ENCODE data around the gene ZNF740.
A peak's percentile ranks its signal among the peaks of the same experiment; 100 is the strongest.
"Not testable (repeated sequence)": the region's sequence is repeated elsewhere in the genome, so short reads cannot be mapped to it uniquely, and the experiment has no call there.

Gene ZNF740, protein sequence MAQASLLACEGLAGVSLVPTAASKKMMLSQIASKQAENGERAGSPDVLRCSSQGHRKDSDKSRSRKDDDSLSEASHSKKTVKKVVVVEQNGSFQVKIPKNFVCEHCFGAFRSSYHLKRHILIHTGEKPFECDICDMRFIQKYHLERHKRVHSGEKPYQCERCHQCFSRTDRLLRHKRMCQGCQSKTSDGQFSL

DNA sequence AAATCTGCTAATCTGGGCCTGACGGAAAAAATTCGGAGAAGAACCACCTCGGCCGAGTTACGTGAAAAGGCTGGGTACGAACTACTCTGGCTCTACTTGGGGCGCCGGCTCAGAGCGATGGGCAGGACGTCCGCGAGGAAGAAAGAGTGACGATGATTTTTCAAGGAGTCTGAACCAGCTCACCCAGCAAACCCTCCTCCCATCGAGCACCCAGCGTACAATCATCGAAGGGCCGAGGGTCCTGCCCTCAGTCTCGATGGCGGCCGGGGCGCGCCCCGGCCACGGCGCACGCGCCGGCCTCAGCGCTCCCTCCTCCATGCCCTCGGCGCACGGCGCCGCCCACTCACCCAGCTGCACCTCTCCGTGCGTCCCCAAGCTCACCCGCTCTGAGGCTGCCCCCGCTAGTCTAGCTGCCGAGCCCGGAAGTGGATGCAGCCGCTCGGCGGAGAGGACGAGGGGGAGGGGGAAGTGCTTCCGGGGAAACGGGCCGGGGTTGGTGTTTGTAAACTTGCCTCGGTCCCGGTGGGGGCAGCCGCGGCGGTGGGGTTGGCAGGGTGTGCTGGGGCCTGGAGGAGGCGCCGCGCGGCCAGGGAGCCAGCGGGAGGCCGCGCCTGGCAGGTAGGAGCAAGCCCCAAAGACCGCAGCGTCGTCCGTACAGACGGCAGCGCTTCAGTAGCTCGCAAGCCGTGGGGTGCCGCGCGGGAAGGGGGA lies at the start of gene ZNF740, which contains the start of gene CSAD:
ZNF740 (plus strand) TSS at position 503 of the 711 bp plus-strand sequence. CDS start 1,262 bp downstream, outside the sequence.
CSAD (minus strand) TSS at position 706 of the 711 bp plus-strand sequence. CDS start 7,455 bp downstream, outside the sequence.
- DNase-seq = peak; percentile 97 to 98

- DNase-seq = no peak
Observed at GRCh38 chr12:53131844-53132243, 48.7 kb upstream of the ZNF740 start.

DNA sequence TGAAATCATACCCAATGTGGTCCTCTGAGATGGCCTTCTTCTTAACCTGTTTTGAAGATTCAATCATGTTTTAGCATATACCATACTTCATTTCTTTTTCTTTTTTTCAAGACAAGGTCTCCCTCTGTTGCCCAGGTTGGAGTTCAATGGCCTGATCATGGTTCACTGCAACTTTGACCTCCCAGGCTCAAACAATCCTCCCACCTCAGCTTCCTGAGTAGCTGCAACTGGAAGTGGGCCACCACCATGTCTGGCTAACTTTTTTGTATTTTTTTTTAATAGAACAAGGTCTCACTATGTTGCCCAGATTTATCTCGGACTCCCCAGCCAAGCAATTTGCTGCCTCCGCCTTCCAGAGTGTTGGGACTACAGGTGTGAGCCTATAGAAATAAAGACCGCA lies 46.8 kb upstream of the ZNF740 start:
- DNase-seq = no peak

DNA sequence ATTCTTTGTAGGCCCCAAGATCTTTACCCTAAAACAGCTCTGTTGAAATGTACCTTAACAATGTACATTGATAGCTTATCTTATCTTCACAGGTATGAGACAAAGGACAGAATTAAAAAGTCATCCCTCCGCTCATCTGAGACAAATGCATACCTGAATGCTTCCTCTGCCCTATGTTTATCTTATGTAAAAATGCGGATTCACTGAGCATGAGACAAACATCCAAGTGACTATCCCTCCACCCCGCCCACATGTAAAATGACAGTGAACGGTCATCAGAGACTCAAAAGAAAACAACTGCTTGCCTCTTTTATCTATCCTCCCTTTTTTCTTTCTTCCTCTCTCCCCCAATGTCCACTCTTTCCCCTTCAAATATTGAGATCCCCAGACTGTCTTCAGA lies 37.2 kb upstream of the ZNF740 start:
- no peak for DNase-seq

DNA sequence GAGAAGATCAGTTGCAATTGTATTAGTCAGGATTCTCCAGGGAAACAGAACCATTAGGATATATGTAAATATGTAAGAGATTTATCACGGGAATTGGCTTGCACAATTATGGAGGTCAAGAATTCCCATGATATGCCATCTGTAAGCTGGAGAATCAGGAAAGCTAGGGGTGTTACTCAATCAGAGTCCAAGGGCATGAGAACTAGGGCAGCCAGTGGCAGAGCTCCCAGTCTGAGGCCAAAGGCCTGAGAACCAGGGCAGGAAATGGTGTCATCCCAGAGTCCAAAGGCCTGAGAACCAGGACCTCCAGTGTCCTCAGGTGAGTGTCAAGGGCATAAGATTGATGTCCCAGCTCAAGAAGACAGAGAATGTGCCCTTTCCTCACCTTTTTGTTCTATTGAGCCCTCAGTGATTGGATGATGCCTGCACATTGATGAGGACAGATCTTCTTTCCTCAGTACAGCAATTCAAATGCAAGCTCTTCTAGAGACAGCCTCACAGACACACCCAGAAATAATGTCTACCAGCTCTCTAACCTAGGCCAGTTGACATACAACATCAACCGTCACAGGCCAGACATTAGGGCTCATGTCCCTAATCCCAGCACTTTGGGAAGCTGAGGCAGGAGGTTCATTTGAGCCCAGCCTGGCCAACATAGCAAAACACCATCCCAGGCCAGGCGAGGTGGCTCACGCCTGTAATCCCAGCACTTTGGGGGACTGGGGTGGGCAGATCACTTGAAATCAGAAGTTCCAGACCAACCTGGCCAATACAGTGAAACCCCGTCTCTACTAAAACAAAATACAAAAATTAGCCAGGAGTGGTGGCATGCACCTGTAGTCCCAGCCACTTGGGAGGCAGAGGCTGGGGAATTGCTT lies 34.9 kb upstream of the ZNF740 start:
- no peak for DNase-seq

- DNase-seq = no peak
Observed at GRCh38 chr12:53147181-53147580, 33.3 kb upstream of the ZNF740 start.

GRCh38 chr12:53147653-53148052 lies 32.9 kb upstream of the ZNF740 start:
- DNase-seq = no peak

- DNase-seq = no peak
Observed at GRCh38 chr12:53151039-53151438, 29.5 kb upstream of the ZNF740 start.

DNA sequence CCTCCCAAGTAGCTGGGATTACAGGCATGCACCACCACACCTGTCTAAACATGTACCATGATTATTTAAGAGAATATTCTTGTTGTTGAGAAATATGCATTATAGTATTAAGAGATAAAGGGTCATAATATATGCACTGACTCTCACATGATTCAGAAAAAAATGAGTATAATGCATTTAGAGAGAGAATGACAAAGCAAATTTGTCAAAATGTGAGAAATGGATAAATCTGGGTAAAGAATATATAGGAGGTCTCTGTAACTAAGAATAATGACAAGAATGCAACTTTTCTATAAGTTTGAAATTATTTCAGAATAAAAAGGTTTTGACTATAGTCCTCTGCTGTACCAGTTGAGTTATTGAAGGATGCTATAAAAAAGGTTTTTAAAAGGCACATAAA lies 28.1 kb upstream of the ZNF740 start:
- no peak for DNase-seq

DNA sequence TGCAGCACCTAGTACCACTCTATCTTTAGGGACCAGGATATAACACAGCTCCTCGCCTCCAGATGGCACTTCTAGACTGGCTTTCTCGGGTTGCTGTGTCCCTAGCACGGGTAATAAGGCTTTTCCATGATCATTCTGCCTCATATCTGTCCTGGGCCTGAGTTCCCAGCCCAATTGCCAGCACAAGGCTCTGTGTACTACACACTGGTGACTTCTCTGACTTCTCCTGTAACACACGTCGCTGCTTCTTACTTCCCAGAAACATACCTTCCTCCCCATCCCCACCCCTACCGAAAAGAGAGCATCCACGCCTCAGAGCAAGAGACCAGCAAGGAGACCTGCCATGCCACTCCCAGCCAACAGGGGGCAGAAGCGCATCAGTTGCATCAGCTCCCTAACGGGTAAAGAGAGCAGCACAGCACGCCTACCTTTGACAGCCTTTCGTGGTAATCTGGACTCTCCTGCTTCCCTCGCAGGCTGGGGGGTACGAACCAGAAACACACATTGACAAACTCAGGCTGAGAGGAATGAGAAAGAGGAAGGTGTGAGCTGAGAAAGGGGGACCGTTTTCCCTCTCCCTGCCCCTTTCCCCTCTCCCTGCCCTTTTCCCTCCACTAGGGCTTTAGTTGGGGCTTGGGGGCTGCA lies 21.2 kb upstream of the ZNF740 start:
- peak in 1 of 2 experiments; percentile 43 for DNase-seq

DNA sequence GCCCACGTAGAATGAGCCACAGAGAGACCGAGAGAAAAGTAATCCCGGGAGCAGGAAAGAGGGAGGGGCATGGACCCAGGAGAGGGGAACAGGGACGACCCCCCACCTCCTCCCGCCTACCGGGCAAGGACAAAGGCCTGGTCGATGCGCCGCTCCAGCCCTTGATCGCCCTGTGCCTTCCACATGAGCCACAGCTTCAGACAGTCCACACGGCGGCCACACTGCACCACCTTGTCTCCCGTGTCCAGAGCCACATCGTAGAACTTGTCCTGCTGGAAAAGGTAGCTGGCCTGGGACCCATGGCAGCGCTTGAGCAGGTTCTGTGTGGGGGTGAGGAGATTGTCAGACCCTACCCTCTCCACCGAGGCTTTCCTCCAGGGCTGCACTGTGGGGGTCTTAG lies 20.5 kb upstream of the ZNF740 start:
- no peak for DNase-seq

GRCh38 chr12:53160673-53161072 lies 19.8 kb upstream of the ZNF740 start:
- DNase-seq = no peak

GRCh38 chr12:53161119-53161911 lies 19.2 kb upstream of the ZNF740 start:
- no peak for DNase-seq

GRCh38 chr12:53163008-53163407 lies 17.5 kb upstream of the ZNF740 start:
- not testable (repeated sequence) for DNase-seq

DNA sequence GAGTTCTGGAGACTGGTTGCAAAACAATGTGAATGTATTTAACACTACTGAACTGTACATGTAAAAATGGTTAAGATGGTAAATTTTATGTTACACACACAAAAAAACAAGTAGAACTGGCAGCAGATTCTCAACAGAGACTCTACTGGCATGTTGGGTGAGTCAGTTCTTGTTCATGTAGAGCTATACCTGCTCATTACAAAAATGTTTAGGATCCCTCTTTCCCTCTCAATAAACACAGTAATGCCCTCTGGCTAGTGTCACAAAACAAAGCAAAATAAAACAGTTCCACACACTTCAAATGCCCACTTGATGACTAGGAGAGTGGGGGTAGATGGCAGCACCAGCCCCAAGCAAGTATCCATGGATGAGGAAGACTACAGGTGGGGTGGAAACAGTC lies 13.7 kb upstream of the ZNF740 start:
- no peak for DNase-seq

GRCh38 chr12:53169644-53170043 lies 10.9 kb upstream of the ZNF740 start:
- DNase-seq = no peak

GRCh38 chr12:53170215-53170614 lies 10.3 kb upstream of the ZNF740 start:
- DNase-seq = no peak

- no peak for DNase-seq
Observed at GRCh38 chr12:53170876-53171724, 9.4 kb upstream of the ZNF740 start.

GRCh38 chr12:53171725-53172329 lies 8.7 kb upstream of the ZNF740 start:
- no peak for DNase-seq

DNA sequence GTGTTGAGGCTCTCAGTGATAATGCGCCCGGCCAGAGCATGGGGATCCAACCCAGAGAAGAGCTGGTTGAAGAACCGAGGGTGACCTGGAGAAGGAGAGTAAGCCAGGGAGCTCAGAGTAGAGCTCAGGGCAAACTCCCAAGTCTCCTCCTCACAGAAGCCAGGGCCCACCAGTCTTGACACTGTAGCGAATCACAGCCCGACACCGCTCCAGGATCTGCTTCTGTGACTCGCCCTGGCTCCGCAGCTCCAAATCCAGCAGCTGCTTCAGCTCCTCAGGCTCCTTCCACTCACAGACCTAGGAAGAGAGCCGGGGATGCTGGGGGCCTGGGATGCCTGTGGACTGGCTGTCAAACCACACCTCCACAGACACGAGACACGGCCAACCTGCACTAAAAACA lies 8.2 kb upstream of the ZNF740 start:
- DNase-seq = no peak

Measured in SW 1271 (cell line).